NCI-H146 treated with DMSO at 0.1 percent for 48 hours (cell line): ENCODE measurements around the gene GMDS.

ENCODE experiments used
- DNase-seq: peaks from one replicate; lab custom pipeline; 2025; ENCODE audit not compliant: unreplicated experiment; lab: John Stamatoyannopoulos, UW

Gene GMDS

GRCh38 chr6:2141644-2142290, 103.6 kb downstream of the GMDS start:
- no peak for DNase-seq

GRCh38 chr6:2140438-2141128, 104.8 kb downstream of the GMDS start:
- DNase-seq: no peak

DNA sequence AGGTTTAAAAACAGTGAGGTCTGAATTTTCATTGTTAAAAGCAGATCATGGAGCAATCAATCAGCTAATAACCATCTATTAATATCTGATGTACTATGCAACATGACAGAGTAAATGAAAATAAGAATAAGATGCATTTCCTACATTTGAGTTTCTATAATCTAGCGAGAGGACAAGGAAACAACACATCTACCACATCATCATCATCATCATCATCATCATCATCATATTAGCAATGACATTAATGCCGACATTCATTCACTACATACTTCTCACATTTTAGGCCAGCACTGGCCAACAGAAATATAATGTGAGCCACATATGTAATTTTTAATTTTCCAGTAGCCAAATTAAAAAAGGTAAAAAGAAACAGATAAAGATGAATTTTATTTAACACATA, 110.0 kb downstream of the GMDS start:
- no peak for DNase-seq

GRCh38 chr6:2134554-2134953, 110.9 kb downstream of the GMDS start:
- no peak for DNase-seq

DNA sequence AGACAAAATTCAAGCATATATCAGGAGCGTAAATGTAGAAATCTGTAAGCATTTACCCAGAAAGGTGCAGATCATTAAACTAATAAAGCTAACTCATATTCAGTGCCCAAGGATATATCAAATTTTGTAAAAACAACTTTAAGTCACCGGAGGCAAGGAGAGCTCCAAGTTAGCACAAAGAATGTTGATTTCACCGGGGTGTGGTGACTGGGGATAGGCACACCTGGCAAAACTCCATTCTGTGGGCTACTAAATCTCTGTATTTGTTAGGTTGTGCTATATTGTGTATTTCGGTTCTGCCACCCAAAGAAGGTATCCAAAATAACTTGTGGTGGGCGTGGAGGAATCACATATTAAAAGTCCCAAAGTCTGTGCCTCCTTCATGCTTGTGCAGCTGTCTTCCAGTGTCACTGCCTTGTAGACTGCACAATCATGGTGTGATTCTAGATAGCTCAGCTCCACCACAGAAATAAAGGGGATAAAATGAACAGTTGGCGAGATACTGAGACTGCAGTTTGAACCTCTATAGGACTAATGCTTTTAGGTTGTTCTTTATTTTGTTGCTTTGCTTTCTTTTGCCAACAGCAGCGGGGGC, 111.6 kb downstream of the GMDS start:
- DNase-seq: no peak

DNA sequence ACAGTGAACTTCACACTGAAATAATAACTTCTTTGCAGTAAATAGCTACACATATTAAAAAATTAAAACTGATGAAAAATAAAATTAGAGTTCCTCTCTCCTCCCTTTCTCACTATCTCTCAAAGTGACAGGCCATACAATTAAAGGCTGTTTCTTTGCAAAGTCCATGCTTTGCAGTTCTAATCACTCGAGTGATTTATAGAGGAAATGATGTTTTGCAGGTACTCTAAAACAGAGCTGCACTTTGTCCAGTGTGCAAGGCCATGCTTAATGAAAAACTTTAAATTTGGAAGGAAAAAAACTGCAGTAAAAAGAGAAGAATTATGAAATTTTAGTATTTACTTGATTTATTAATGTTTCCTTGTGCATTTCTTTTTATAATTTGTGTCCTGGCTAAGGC, 112.5 kb downstream of the GMDS start:
- DNase-seq: no peak

GRCh38 chr6:2132416-2132815, 113.0 kb downstream of the GMDS start:
- no peak for DNase-seq

DNA sequence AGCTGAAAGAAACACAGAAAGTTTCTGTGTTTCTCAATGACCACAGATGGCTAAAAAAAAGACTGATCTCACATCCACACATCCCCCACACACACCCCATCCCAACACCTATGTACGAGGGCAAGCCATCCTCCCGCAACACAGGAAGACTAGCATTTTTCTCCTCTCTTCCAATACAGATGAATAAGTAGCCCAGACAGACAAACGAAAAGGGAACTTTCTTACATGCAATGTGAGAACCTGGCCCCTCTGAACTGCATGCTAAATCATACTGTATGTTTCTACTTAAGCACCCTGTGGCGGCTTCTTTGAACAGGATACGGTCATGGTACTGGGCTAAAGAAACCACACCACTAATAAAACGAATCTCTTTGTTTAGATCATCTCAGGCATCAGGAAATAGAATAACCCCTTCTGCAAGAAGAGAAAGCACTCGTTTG, 116.2 kb downstream of the GMDS start:
- DNase-seq: no peak

DNA sequence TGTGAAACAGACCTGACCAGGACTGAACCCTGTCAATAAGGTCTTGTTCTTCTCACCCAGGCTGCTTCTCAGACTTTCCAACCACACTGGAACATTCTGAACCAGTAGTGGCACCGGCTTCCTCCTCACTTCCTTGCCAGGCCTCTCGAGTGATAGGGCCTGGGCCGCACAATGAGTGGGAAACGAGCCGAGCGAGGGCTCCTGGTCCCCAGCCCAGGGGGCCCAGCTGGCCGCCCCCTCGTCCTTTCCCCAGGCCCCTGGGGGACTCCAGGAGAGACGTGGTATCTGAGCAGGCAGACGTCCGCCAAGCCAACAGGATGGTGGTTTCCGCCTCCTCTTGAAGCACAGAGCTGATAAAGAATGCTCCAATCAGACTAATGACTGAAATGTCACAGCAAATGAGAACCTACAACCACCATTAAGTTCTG, 117.9 kb downstream of the GMDS start:
- no peak for DNase-seq

DNA sequence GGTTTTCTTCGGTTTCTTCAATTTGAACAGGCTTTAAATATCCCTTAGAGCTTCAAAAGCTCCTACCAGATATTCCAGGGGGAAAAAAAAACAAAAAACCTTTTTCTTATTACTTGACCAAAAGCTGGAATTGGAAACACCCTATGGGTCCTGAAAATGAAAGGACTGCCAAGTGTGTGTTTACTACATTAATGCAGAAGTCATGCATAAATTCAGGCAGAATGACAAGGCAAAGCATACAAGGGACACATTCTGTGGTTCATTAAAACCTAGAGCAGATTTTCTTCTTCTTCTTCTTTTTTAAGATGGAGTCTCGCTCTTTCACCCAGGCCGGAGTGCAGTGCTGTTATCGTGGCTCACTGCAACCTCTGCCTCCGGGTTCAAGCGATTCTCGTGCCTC, 119.1 kb downstream of the GMDS start:
- DNase-seq: no peak

- no peak for DNase-seq
Measured at GRCh38 chr6:2125158-2125557, 120.2 kb downstream of the GMDS start.

DNA sequence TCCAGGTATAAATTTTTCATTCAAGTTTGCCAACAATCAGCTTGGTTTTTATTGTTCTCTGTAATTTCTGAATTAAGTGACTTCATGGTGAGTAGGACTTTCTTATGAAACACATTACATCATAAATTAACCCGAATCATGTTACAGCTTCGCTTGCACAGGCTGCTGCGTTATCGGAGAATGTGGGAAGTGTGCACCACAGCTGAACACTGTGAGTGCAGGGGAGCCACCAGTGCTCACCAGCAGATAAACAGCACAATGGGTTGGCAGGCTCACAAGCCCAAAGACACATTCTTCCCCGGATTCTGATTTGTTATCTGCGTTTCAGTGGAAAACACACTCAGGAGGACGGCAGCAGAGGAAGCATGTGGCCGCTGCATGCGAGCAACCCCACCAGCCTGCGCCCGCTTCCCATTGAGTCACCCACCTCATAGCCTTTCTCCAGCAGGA, 121.1 kb downstream of the GMDS start:
- DNase-seq: no peak

DNA sequence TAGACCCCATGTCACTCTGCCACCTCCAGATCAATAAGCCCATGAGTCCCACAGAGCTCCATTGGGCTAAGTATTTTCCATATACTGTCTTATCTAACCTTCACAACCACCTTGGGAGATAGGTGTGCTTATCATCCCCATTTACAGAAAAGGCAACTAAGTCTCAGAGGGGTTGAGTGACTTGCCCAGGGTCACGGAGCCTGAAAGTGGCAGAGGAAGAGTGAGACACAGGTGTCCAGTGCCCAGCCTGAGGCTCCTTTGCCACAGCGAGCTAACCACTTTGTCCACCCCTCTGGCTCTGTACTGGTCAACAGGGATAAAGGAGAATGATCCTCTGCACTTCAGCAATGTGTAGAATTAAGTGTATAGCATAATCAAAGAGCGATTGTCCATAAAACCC, 124.5 kb downstream of the GMDS start:
- no peak for DNase-seq

DNA sequence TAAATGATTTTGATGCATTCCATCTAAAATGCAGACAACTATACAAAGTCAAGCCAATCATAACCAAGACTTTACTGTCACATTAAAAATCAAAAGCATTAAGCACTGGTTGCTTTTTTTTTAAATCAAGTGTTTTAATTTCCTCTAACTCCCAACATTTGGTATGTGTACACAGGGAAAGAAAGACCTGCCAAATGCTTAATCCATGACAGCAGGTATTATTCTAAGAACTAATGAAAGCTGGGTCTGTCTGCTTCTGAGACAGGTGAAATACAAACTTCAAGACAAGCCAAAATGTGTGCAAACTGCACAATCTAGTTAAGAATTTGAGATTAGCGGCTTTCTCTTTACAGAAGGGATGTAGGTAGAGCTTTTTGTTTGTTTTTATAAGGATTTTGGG, 126.1 kb downstream of the GMDS start:
- no peak for DNase-seq

- no peak for DNase-seq
Measured at GRCh38 chr6:2118136-2118535, 127.3 kb downstream of the GMDS start.

DNA sequence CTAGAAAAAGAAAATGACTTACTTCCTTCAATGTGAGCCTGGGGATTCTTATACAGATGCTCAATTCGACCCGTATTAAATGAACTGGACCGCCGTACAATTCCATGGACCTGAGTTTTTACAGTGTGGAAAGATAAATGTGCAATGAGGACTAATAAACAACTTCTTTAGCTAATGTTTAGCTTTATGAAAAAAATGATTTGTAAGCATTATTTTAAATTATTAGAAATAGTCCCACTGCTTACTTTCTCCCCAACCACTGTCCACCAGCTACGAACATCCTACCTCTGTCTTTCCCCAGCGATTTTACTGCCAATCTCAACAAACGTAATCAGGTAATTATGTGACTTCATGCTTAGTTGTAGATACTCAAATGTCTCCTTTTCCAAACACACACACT, 128.0 kb downstream of the GMDS start:
- no peak for DNase-seq

DNA sequence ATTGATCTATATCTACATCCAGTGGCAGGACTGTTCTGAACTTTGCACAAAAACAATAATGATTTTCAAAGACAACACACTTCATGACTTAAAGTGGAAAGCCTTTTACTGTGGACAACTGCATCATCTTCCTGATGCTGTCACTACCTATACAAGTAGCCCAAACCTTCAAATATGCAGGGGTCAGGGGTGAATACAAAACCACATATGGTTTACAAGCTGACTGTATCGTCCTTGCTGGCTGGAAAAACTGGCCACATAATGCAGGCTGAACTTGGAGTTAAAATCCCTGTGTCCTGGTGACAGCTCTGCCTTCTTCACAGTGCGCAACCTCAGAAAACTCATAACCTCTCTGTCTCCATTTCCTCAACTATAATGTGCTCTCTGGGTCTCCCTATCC, 128.9 kb downstream of the GMDS start:
- DNase-seq: no peak

DNA sequence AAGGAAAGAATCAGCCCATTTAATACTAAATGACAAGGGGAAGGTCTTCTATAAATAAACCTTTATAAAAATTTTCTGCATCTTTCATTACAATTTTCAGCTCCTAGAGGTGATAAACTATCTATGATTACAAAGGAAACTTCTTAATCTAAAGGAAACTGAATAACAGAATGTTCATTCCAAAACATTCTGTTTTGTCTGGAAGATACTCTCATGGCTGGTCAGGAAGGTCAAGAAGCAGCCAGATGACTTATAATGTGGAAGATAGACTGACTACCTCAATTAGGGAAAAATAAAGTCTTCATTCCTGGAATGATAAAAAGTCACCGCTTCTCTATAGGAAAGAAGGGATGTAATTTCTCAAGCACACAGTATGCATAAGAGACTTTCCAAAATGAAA, 131.3 kb downstream of the GMDS start:
- DNase-seq: no peak

DNA sequence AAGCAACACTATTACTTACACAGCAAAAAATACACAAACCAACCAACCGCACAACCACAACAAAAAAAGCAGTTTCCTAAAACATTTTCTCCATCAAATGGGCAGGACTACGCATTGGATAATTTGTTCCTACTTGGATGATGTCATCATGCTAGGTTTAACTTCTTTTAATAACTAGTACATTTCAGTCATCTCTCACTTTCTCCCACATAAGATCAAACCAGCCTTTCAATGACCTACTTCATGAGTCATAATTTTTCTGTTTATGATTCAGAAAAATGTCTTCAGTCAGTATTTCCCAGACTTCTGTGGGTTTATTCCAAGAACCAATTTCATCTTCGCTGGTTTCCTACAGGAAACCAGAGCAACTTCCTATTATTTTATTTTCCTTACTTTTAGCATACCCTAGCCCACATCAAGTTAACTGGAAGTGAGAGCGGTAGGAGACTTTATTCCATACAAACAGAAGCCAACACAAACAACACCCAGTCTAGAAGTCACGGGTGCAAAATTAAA, 134.2 kb downstream of the GMDS start:
- DNase-seq: no peak

GRCh38 chr6:2110504-2110903, 134.9 kb downstream of the GMDS start:
- no peak for DNase-seq

DNA sequence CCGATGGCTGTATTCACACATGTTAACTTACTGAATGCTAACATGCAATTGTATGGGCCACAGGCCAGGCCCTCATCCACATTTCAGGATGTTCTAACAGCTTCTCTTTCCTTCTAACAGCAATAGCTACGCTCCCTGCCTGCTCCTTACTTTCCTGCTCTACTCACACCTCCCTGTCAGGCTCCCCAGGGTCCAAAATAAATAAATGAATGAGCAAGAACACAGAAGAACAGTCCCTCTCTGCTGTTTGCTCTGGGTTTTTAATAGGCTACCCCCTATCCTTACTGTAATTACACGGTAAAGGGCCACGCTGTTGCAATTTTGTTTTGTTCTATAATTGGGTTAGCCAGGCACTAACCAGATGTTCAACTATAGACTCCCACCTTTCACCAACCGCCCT, 135.6 kb downstream of the GMDS start:
- peak; percentile 92 for DNase-seq

DNA sequence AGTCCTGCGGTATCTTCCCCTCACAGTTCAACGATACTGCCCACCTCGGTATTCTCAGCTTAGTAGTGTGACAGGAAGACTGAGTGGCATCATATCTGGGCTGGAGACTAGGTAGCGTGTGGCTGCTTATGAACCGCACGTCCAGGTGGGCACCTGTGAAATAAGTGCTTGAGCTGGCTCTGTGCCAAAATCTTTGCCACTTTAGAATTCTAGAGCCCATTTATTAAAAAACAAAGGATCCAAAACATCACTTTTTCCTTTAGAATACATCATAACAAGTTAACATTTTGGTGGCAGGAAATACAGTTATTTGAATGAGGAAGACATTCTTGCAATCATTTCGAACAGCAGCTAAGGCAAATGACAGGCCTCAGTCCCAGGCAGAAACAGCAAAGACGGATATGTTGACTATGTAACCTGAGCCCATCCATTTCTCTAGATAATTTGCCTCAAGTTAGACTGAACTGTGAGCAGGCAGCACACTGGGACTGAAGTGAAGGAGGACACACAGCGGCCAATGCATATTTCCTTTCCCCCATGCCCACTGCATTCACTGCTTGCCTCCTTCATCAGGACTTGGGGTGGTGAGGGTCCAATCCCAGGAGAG, 136.6 kb downstream of the GMDS start:
- peak; percentile 96 for DNase-seq
